ENCODE data around the gene RAB4A. TPM values are rescaled to one million over a fixed set of nuclear protein-coding genes. Genes with fewer than 3 reads are reported as not detected.
A peak's percentile ranks its signal among the peaks of the same experiment; 100 is the strongest.

The RAB4A gene
- total and polyA plus RNA-seq, 2 of the 13 experiments (the other 11 are each of a cell fraction or from before 2014, with no cell fraction given), result 56.0 to 80.1 TPM

GRCh38 chr1:229273507-229274232, 2.8 kb downstream of the RAB4A start (continued):
- no peak for TF ChIP-seq ATF7-NPFF (CRISPR knock-in tag; IDR thresholded peaks at IDR 0.05; ENCODE audit: low read depth)
- TF ChIP-seq ELF3 (CRISPR knock-in tag; IDR thresholded peaks at IDR 0.05), result peak; percentile 85
- no peak for TF ChIP-seq HMGA1 (CRISPR knock-in tag; conservative IDR thresholded peaks at IDR 0.05)
- TF ChIP-seq RNF219 (CRISPR knock-in tag; IDR thresholded peaks at IDR 0.05), result no peak
- TF ChIP-seq MZF1 (CRISPR knock-in tag; IDR thresholded peaks at IDR 0.05; ENCODE audit: borderline replicate concordance), result no peak
- TF ChIP-seq HMG20A (CRISPR knock-in tag; IDR thresholded peaks at IDR 0.05; ENCODE audit: borderline replicate concordance), result peak; percentile 84; the same call in 1 of the 2 replicates
- TF ChIP-seq ZNF878 (CRISPR knock-in tag; IDR thresholded peaks at IDR 0.05), result no peak
- no peak for TF ChIP-seq MATR3 (CRISPR knock-in tag; IDR thresholded peaks at IDR 0.05)
- TF ChIP-seq PRPF4 (IDR thresholded peaks at IDR 0.05; ENCODE audit: low read depth, low read length, poor library complexity, severe bottlenecking), result no peak
- TF ChIP-seq MTA3 (CRISPR knock-in tag; IDR thresholded peaks at IDR 0.05), result no peak
- no peak for TF ChIP-seq ZNF773 (CRISPR knock-in tag; IDR thresholded peaks at IDR 0.05; ENCODE audit: borderline replicate concordance)
- no peak for TF ChIP-seq ZNF367 (CRISPR knock-in tag; IDR thresholded peaks at IDR 0.05; ENCODE audit: borderline replicate concordance)
- peak; percentile 80 for TF ChIP-seq ZGPAT (CRISPR knock-in tag; IDR thresholded peaks at IDR 0.05)
- TF ChIP-seq CBX5 (CRISPR knock-in tag; IDR thresholded peaks at IDR 0.05; ENCODE audit: borderline replicate concordance), result no peak
- TF ChIP-seq HIVEP1 (CRISPR knock-in tag; IDR thresholded peaks at IDR 0.05), result no peak
- peak; percentile 2; the same call in 1 of the 2 replicates for TF ChIP-seq STAG1 (CRISPR knock-in tag; IDR thresholded peaks at IDR 0.05)
- peak; percentile 60; the same call in 1 of the 2 replicates for TF ChIP-seq ZSCAN21 (CRISPR knock-in tag; IDR thresholded peaks at IDR 0.05; ENCODE audit: borderline replicate concordance)
- no peak for TF ChIP-seq E2F2 (CRISPR knock-in tag; IDR thresholded peaks at IDR 0.05; ENCODE audit: borderline replicate concordance)
- no peak for TF ChIP-seq ZNF33A (CRISPR knock-in tag; IDR thresholded peaks at IDR 0.05; ENCODE audit: borderline replicate concordance)
- TF ChIP-seq ZNF205 (CRISPR knock-in tag; IDR thresholded peaks at IDR 0.05), result peak; percentile 49; the same call in 1 of the 2 replicates
- no peak for TF ChIP-seq RFX3 (CRISPR knock-in tag; IDR thresholded peaks at IDR 0.05)
- no peak for TF ChIP-seq ZSCAN30 (CRISPR knock-in tag; IDR thresholded peaks at IDR 0.05)
- TF ChIP-seq XRCC5 (optimal IDR thresholded peaks at IDR 0.05; ENCODE audit: low read length), result no peak
- no peak for TF ChIP-seq TEF (CRISPR knock-in tag; IDR thresholded peaks at IDR 0.05)

All from HepG2 (cell line).